ENCODE results near the gene CLRN2. TPM values are rescaled to one million over a fixed set of nuclear protein-coding genes. Genes with fewer than 3 reads are reported as not detected.
A peak's percentile ranks its signal among the peaks of the same experiment; 100 is the strongest.

The CLRN2 gene
- total RNA-seq, 6 donors from 2014 or later: not detected

DNA sequence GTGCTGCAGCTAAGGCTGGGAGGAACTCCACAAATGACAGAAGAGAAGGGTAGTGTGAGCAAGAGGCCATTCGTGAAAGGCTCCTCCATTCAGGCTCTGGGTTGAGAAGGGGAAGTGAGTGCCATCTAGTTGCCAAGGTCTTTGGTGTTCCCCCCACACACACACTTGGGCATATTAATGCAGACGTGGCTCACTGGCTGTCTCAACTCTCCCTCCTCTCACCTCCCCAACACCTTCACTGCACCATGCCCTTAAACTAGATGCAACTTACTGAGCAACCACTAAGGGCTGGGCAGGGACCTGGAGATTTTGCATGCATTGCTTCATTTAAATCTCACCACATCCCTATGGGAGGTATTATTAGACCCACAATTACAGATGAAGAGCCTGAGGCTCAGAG lies 8.7 kb downstream of the CLRN2 start:
- TF ChIP-seq POLR2A (IDR thresholded peaks at IDR 0.05): no peak
- TF ChIP-seq POLR2AphosphoS5 (IDR thresholded peaks at IDR 0.05): no peak
- TF ChIP-seq CTCF (IDR thresholded peaks at IDR 0.05): no peak
- no peak for TF ChIP-seq EP300 (IDR thresholded peaks at IDR 0.05)
- Histone ChIP-seq H3K4me1 (no peaks in the 10 kb centered on the region), H3K4me3 (no peak overlapping the region), H3K9me3 (no peaks in the 10 kb centered on the region), H3K36me3 (no peaks in the 10 kb centered on the region), H3K27me3 (no peaks in the 10 kb centered on the region), H3K27ac (no peak overlapping the region)
- ATAC-seq (ENCODE audit: low FRiP score in 2 of 2) (no peak), DNase-seq (no peak)
- 26 to 33% methylated on average over 1 to 2 of the region's 2 CpGs for WGBS, 2 donors

GRCh38 chr4:17526695-17527477 lies 11.9 kb downstream of the CLRN2 start:
- no peaks in the 10 kb centered on the region for H3K36me3 ChIP-seq
- no peaks in the 10 kb centered on the region for H3K27me3 ChIP-seq
- TF ChIP-seq EP300 (IDR thresholded peaks at IDR 0.05) (no peak), POLR2AphosphoS5 (IDR thresholded peaks at IDR 0.05) (no peak), POLR2A (IDR thresholded peaks at IDR 0.05) (no peak), CTCF (IDR thresholded peaks at IDR 0.05) (no peak)
- DNase-seq (peak in 1 of 2 donors; percentile 30), ATAC-seq (ENCODE audit: low FRiP score in 2 of 2) (no peak)
- no peaks in the 10 kb centered on the region for H3K9me3 ChIP-seq
- 85 to 88% methylated on average over 27 of the region's 27 CpGs for WGBS, 2 donors
- peaks cover 0 to 4% (median 1%) of the 10 kb centered on the region in 4 donors for H3K4me1 ChIP-seq
- no peak overlapping the region for H3K27ac ChIP-seq
- H3K4me3 ChIP-seq: no peak overlapping the region

DNA sequence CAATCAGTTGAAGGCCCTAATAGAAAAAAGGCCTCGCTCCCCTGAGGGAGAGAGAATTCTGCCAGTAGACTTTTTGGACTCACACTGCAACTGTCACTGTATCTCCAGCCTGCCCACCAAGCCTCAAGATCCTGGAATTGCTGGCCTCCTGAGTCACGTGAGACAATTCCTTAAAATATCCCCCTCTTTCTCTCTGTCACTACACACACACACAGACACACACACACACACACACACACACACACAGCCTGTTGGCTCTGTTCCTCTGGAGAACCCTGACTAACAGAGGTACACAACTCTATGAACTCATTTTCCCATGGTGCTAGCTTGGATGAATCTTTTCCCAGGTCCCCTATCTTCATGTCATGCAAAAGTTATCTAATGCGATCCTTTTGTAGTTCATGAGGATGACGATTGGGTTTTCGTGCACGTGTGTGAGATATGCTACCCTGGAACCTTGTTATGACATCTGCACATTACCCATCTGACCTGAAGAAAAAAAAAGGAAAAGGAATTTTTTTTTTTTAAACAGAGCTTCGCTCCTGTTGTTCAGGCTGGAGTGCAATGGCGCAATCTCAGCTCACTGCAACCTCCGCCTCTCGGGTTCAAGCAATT lies 13.7 kb downstream of the CLRN2 start:
- no peak for DNase-seq
- Histone ChIP-seq H3K36me3 (no peaks in the 10 kb centered on the region), H3K27ac (no peak overlapping the region), H3K27me3 (no peaks in the 10 kb centered on the region), H3K9me3 (no peaks in the 10 kb centered on the region), H3K4me1 (peaks cover 0 to 4% (median 1%) of the 10 kb centered on the region in 4 donors), H3K4me3 (no peak overlapping the region)
- ATAC-seq (ENCODE audit: low FRiP score in 2 of 2): no peak
- TF ChIP-seq POLR2A (IDR thresholded peaks at IDR 0.05) (no peak), CTCF (IDR thresholded peaks at IDR 0.05) (no peak), EP300 (IDR thresholded peaks at IDR 0.05) (no peak), POLR2AphosphoS5 (IDR thresholded peaks at IDR 0.05) (no peak)
- 90 to 94% methylated on average over 10 of the region's 10 CpGs for WGBS, 2 donors

- Histone ChIP-seq H3K9me3 (no peaks in the 10 kb centered on the region), H3K27ac (peak overlapping the region in 1 of 4 donors; percentile 64), H3K36me3 (no peaks in the 10 kb centered on the region), H3K27me3 (no peaks in the 10 kb centered on the region), H3K4me1 (peaks cover 0 to 4% (median 1%) of the 10 kb centered on the region in 4 donors), H3K4me3 (no peak overlapping the region)
- 52 to 83% methylated on average over 7 to 8 of the region's 8 CpGs for WGBS, 2 donors
- ATAC-seq (ENCODE audit: low FRiP score in 2 of 2): no peak
- no peak for DNase-seq
- TF ChIP-seq POLR2AphosphoS5 (IDR thresholded peaks at IDR 0.05) (no peak), CTCF (IDR thresholded peaks at IDR 0.05) (no peak), POLR2A (IDR thresholded peaks at IDR 0.05) (no peak), EP300 (IDR thresholded peaks at IDR 0.05) (no peak)
Observed at GRCh38 chr4:17531538-17532285, 16.7 kb downstream of the CLRN2 start.
